HCT116 (cell line): Measurements from ENCODE around the gene OR7A5. TPM values are rescaled to one million over a fixed set of nuclear protein-coding genes. Genes with fewer than 3 reads are reported as not detected.

Experiments
- ATAC-seq: fragments of 200-7000 bp; cut with Tn5 transposase; 2 replicates; pipeline ENCODE4 v1.9.1; 2020; ENCODE audit warnings: mild to moderate bottlenecking, moderate library complexity
- BruUV-seq: library from RNA; stranded (reverse); fragments of 400-500 nt; replicated peaks from 2 replicates; lab custom pipeline; 2021; lab: Mats Ljungman, UMichigan
- CTCF ChIA-PET: fragments of 300-600 bp; sonication (Branson Sonifier 250); formaldehyde crosslinking; loops from one replicate; lab custom pipeline; 2021; ENCODE audit warnings: antibody characterized with exemption; lab: Charles Lee
- POLR2A ChIA-PET: fragments of 300-600, 350-600 bp; sonication (Branson Sonifier 250); formaldehyde crosslinking; loops from one replicate; lab custom pipeline; 2021; ENCODE audit warnings: antibody characterized with exemption; lab: Charles Lee
- RAD21 ChIA-PET, 2 experiments: fragments of 300-600 bp; sonication (Branson Sonifier 250); formaldehyde crosslinking; loops; one replicate each; lab custom pipeline; 2023; ENCODE audit warnings: low total read pairs in 2 of 2; ENCODE audit not compliant: uncharacterized antibody in 2 of 2, unreplicated experiment in 2 of 2, low non-redundant PET in 1 of 2; lab: Charles Lee
- DNase-seq: peaks from one replicate; pipeline ENCODE4 v3.0.0-alpha.2; 2010; ENCODE audit warnings: low read depth, low spot score
- H2AFZ ChIP-seq: fragments of 200-600 bp; shearing (Covaris generic), sonication (generic); 2 replicates; pipeline ENCODE4 v1.6.1; 2017; ENCODE audit warnings: low read depth, mixed run types, mixed read lengths, antibody characterized with exemption, low read length; ENCODE audit not compliant: poor library complexity, severe bottlenecking
- H3K27ac ChIP-seq: 2 replicates; pipeline ENCODE4 v1.5.1; 2012; ENCODE audit warnings: low read depth, low read length
- H3K27me3 ChIP-seq: fragments of 200-600 bp; sonication (generic); 2 replicates; pipeline ENCODE4 v1.6.1; 2016; ENCODE audit warnings: mixed run types, low read length, mixed read lengths; ENCODE audit not compliant: insufficient read depth
- H3K36me3 ChIP-seq, 2 experiments: fragments of 200-500 bp in 1 of 2; fragments of 200-600 bp in 1 of 2; sonication (Bioruptor generic) in 1 of 2; sonication (generic) in 1 of 2; 2 replicates each; pipeline versions ENCODE4 v1.5.1 to v1.6.1; 2014 to 2016; ENCODE audit warnings: low read length in 2 of 2, inconsistent platforms in 1 of 2, mixed read lengths in 1 of 2, mixed run types in 1 of 2; ENCODE audit not compliant: insufficient read depth in 2 of 2, control insufficient read depth in 1 of 2
- H3K4me1 ChIP-seq, 2 experiments: fragments of 200-600 bp in 1 of 2; sonication (generic) in 1 of 2; 2 replicates each; pipeline versions ENCODE4 v1.5.1 to v1.6.1; 2012 to 2017; ENCODE audit warnings: low read length in 2 of 2, inconsistent platforms in 1 of 2, mild to moderate bottlenecking in 1 of 2, mixed read lengths in 1 of 2, mixed run types in 1 of 2, moderate library complexity in 1 of 2; ENCODE audit not compliant: insufficient read depth in 2 of 2, control insufficient read depth in 1 of 2
- H3K4me2 ChIP-seq: fragments of 200-600 bp; sonication (generic); 2 replicates; pipeline ENCODE4 v1.6.1; 2017; ENCODE audit warnings: mixed run types, low read length, mixed read lengths
- H3K4me3 ChIP-seq, 2 experiments: fragments of 200-600 bp in 1 of 2; sonication (generic) in 1 of 2; replicated peaks in 1 of 2; 2 replicates each; pipeline ENCODE4 v1.5.1; 2011 to 2016; ENCODE audit warnings: low read length in 2 of 2, control low read depth in 1 of 2, low read depth in 1 of 2, mild to moderate bottlenecking in 1 of 2, mixed read lengths in 1 of 2, mixed run types in 1 of 2
- H3K79me2 ChIP-seq: fragments of 200-600 bp; sonication (generic); 2 replicates; pipeline ENCODE4 v1.6.1; 2017; ENCODE audit warnings: mild to moderate bottlenecking, mixed run types, low read length, moderate library complexity, mixed read lengths; ENCODE audit not compliant: insufficient read depth
- H3K9ac ChIP-seq: fragments of 200-600 bp; sonication (generic); 2 replicates; pipeline ENCODE4 v1.6.1; 2016; ENCODE audit warnings: low read length, mixed read lengths
- H3K9me2 ChIP-seq: fragments of 200-600 bp; sonication (generic), shearing (Covaris generic); 2 replicates; pipeline ENCODE4 v1.6.1; 2017; ENCODE audit warnings: mixed run types, mild to moderate bottlenecking, moderate library complexity; ENCODE audit not compliant: insufficient read depth
- H3K9me3 ChIP-seq, 2 experiments: fragments of 200-500 bp in 1 of 2; fragments of 200-600 bp in 1 of 2; sonication (Bioruptor generic) in 1 of 2; sonication (generic) in 1 of 2; 2 replicates each; pipeline ENCODE4 v1.6.1; 2014 to 2017; ENCODE audit warnings: low read length in 2 of 2, mixed read lengths in 2 of 2, inconsistent platforms in 1 of 2, low read depth in 1 of 2, mild to moderate bottlenecking in 1 of 2, mixed run types in 1 of 2, moderate library complexity in 1 of 2; ENCODE audit not compliant: control insufficient read depth in 1 of 2, insufficient read depth in 1 of 2
- H4K20me1 ChIP-seq: fragments of 200-600 bp; sonication (generic), shearing (Covaris generic); 2 replicates; pipeline ENCODE4 v1.6.1; 2017; ENCODE audit warnings: mixed run types, mild to moderate bottlenecking, moderate library complexity; ENCODE audit not compliant: insufficient read depth
- CBX3 ChIP-seq: IDR thresholded peaks from 2 replicates; pipeline ENCODE4 v1.6.1; 2012; ENCODE audit warnings: low read depth
- CTCF ChIP-seq, 3 experiments: fragments of 200-600 bp in 1 of 3; sonication (generic) in 1 of 3; IDR thresholded peaks in 2 of 3; conservative IDR thresholded peaks in 1 of 3; 2 replicates each; pipeline ENCODE4 v1.5.1; 2012 to 2017; ENCODE audit warnings: low read depth in 2 of 3, low read length in 2 of 3, antibody characterized with exemption in 1 of 3, borderline replicate concordance in 1 of 3, control low read depth in 1 of 3, mild to moderate bottlenecking in 1 of 3, mixed read lengths in 1 of 3, mixed run types in 1 of 3, moderate library complexity in 1 of 3; ENCODE audit not compliant: insufficient read depth in 1 of 3
- EGR1 ChIP-seq: IDR thresholded peaks from 2 replicates; pipeline ENCODE4 v1.6.1; 2012; ENCODE audit warnings: low read depth
- ELF1 ChIP-seq: IDR thresholded peaks from 2 replicates; pipeline ENCODE4 v1.6.1; 2012; ENCODE audit warnings: low read depth, borderline replicate concordance
- EZH2 ChIP-seq: fragments of 200-600 bp; sonication (generic); IDR thresholded peaks from 2 replicates; pipeline ENCODE4 v1.6.1; 2017; ENCODE audit warnings: antibody characterized with exemption, mixed run types
- EZH2phosphoT487 ChIP-seq: fragments of 200-600 bp; IDR thresholded peaks from 2 replicates; pipeline ENCODE4 v1.6.1; 2018; ENCODE audit warnings: antibody characterized with exemption, borderline replicate concordance
- FOSL1 ChIP-seq: IDR thresholded peaks from 2 replicates; pipeline ENCODE4 v1.6.1; 2012; ENCODE audit warnings: low read depth
- JUND ChIP-seq: IDR thresholded peaks from 2 replicates; pipeline ENCODE4 v1.6.1; 2012
- POLR2A ChIP-seq: IDR thresholded peaks from 2 replicates; pipeline ENCODE4 v1.7.0; 2011; ENCODE audit warnings: borderline replicate concordance; ENCODE audit not compliant: insufficient read depth, insufficient read length; ENCODE audit errors: extremely low read depth
- REST ChIP-seq: IDR thresholded peaks from 2 replicates; pipeline ENCODE4 v1.6.1; 2012; ENCODE audit warnings: low read depth
- SP1 ChIP-seq: IDR thresholded peaks from 2 replicates; pipeline ENCODE4 v1.6.1; 2012; ENCODE audit warnings: low read depth
- SRF ChIP-seq: IDR thresholded peaks from 2 replicates; pipeline ENCODE4 v1.6.1; 2012; ENCODE audit warnings: low read depth
- TCF7L2 ChIP-seq: IDR thresholded peaks from 2 replicates; pipeline ENCODE4 v1.7.0; 2011; ENCODE audit warnings: borderline replicate concordance, inconsistent platforms; ENCODE audit not compliant: insufficient read depth, insufficient read length; ENCODE audit errors: extremely low read depth
- intact Hi-C: fragments of 100-400 bp; cut with micrococcal nuclease; formaldehyde crosslinking; loops from 2 replicates; pipeline ENCODE4 v1.10.0; 2022
- total RNA-seq: library from RNA; stranded (reverse); gene quantifications from one replicate; pipeline ENCODE4 v1.2.1, GENCODE V29; 2021; ENCODE audit not compliant: unreplicated experiment
- TF ChIP-seq, protein P1 (sequence below): IDR thresholded peaks from 2 replicates; pipeline ENCODE4 v1.6.1; 2012
- TF ChIP-seq, protein P2 (sequence below): IDR thresholded peaks from 2 replicates; pipeline ENCODE4 v1.6.1; 2012

The OR7A5 gene
- total RNA-seq, 1 experiment from 2014 or later: not detected

DNA sequence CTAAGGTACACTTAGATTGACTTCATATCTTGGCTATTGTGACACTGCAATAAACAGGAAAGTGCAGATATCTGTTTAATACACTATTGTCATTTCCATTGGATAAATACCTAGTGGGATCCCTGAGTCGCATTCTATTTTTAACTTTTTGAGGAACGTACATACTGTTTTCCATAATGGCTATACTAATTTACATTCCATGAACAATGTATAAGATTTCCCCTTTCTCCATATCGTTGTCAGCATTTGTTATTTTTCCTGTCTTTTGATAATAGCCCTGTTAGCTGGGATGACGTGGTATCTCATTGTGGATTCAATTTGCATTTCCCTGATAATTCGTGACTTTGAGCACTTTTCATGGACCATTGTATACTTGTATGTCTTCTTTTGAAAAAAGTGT is 33.5 kb upstream of the OR7A5 start (continued):
- TF ChIP-seq REST: no peak
- no peak for TF ChIP-seq POLR2A
- no peak for TF ChIP-seq JUND
- TF ChIP-seq EZH2: no peak
- no peak for TF ChIP-seq CTCF (IDR thresholded peaks at IDR 0.05 in 2 of 3, conservative IDR thresholded peaks at IDR 0.05 in 1 of 3; ENCODE audit: borderline replicate concordance in 1 of 3, insufficient read depth in 1 of 3, low read depth in 2 of 3, low read length in 2 of 3)
- TF ChIP-seq SP1: no peak
- TF ChIP-seq, all 23 proteins: peak for 0

GRCh38 chr19:14848822-14849221 is 13.8 kb upstream of the OR7A5 start, which contains the start of gene OR7A10:
OR7A10 (minus strand) TSS chr19:14848922; CDS start chr19:14841877, 7,045 bp downstream.
- POLR2A ChIA-PET: no interaction called here
- no peaks in the 10 kb centered on the region for H3K36me3 ChIP-seq
- RAD21 ChIA-PET: no interaction called here
- H3K9ac ChIP-seq: no peak within 1 kb of the TSS
- H3K4me1 ChIP-seq: no peaks in the 10 kb centered on the region
- no peaks in the 10 kb centered on the region for H4K20me1 ChIP-seq
- no peak within 1 kb of the TSS for H2AFZ ChIP-seq
- H3K9me3 ChIP-seq: no peaks in the 10 kb centered on the region
- CTCF ChIA-PET: no interaction called here
- no peaks in the 10 kb centered on the region for H3K79me2 ChIP-seq
- TF ChIP-seq CBX3 (no peak), SRF (no peak), EGR1 (no peak), TCF7L2 (no peak), ELF1 (no peak), SP1 (no peak), FOSL1 (no peak), EZH2phosphoT487 (no peak)
- TF ChIP-seq, protein P1, sequence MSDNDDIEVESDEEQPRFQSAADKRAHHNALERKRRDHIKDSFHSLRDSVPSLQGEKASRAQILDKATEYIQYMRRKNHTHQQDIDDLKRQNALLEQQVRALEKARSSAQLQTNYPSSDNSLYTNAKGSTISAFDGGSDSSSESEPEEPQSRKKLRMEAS: no peak
- TF ChIP-seq, protein P2, sequence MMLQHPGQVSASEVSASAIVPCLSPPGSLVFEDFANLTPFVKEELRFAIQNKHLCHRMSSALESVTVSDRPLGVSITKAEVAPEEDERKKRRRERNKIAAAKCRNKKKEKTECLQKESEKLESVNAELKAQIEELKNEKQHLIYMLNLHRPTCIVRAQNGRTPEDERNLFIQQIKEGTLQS: no peak
- no peak for DNase-seq
- H3K9me2 ChIP-seq: no peaks in the 10 kb centered on the region
- no peak for ATAC-seq
- H3K27ac ChIP-seq: no peak within 1 kb of the TSS
- H3K27me3 ChIP-seq: peaks cover 59% of the 10 kb centered on the region
- intact Hi-C loops: no loop called here
- no TSS peak for BruUV-seq
- H3K4me3 ChIP-seq: no peak within 1 kb of the TSS
- H3K4me2 ChIP-seq: no peak within 1 kb of the TSS
